Stimulated activated CD8-positive, alpha-beta memory T cell treated with anti-CD3 and anti-CD28 coated beads, Interleukin-4, amount 100 ng/mL, for 24 hours (primary cell): ENCODE measurements around the gene OR51T1.

Experiments used
- DNase-seq: peaks from one replicate; pipeline ENCODE4 v3.0.0-alpha.2; 2020; ENCODE audit warnings: low read depth

Gene OR51T1

GRCh38 chr11:4926608-4927007 lies 44.9 kb downstream of the OR51T1 start:
- DNase-seq = no peak
